HG02759 (cell line): ENCODE results near the gene POF1B.

Experiments used
- ATAC-seq: cut with Tn5 transposase; IDR thresholded peaks from one replicate; pipeline ENCODE4 v1.9.1; 2021; ENCODE audit warnings: mild to moderate bottlenecking, moderate library complexity; ENCODE audit not compliant: unreplicated experiment

The POF1B gene

GRCh38 chrX:85243761-85244449 lies 135.6 kb downstream of the POF1B start, which contains the start of the genes SATL1 and ZNF711:
Gene SATL1 (minus strand): TSS chrX:85243779. CDS start chrX:85108968, 134,811 bp downstream.
Gene ZNF711 (plus strand): TSS chrX:85243991. CDS start chrX:85247573, 3,582 bp downstream.
- peak; percentile 82 for ATAC-seq

- ATAC-seq: no peak
These were observed 136.3 kb downstream of the POF1B start for GRCh38 chrX:85243155-85243554.
